ENCODE data around the gene NLRP9.
A peak's percentile ranks its signal among the peaks of the same experiment; 100 is the strongest.

Gene NLRP9

DNA sequence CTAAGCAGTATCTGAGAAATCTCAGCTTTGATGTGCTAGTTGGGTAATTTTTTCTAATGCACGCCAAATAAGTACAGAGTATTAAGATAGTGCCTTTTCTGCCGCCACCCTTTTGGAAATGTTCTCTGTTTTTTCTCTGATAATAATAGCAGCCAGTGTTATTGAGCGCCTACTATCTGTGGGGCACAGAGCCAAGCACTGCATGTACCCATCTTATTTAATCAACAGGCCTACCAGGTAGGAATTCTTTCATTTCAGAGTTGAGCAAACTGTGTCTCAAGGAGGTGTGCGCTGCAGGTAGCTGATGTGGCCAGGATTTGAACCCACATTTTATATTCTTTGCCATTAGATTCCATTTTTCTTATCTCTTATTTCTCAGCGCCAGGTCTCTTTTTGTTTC, 61.8 kb downstream of the NLRP9 start:
- FAIRE-seq (no peak), DNase-seq (ENCODE audit: extremely low spot score, insufficient read length, low read depth) (no peak)

GRCh38 chr19:55675661-55676354, 62.4 kb downstream of the NLRP9 start:
- DNase-seq (ENCODE audit: extremely low spot score, insufficient read length, low read depth) (no peak), FAIRE-seq (no peak)

DNA sequence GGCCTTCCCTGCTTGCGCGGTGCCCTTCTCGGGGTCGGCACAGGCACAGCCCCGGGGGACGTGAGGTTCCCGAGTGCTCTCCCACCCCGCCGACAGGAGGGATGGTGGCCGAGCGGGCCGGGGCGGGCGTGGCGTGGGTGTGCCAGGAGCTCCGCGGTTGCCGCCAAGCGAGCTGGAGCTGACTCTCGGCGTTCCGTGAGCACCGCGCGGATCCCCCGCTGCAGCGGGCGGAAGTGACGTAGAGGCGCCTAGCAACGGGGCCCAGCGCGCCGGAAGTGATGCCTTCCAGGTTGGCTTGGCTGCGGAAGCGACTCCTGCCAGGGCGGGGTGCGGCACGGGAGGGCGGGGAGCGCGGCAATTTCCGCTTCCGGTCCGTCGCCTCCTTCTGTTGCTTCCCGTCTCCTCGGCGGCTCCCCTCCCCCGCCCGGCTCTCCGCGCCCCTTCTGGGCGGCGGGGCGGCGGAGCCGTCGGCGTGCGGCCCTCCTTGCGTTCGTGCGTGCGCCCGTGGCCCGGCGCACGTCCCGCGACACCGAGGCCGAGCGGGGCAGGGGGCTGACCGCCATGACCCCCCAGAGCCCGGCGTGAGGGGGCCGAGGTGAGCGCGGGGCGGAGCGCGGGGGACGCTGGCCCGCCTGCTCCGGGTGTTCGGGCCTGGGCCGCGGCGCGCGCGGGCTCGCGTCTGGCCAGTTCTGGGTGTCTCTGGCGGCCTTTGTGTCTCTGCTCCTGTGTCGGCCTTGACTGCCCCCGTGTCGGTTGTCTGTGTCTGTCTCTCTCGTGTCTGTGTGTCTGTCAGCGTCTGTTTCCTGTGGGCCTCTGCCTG, 63.2 kb downstream of the NLRP9 start, which contains the start of gene EPN1:
TSS of gene EPN1 (plus strand) at position 386 of the 820 bp plus-strand sequence. CDS start 3,402 bp downstream, outside the sequence.
- peak; percentile 97 for DNase-seq (ENCODE audit: extremely low spot score, insufficient read length, low read depth)
- FAIRE-seq = peak; percentile 93

DNA sequence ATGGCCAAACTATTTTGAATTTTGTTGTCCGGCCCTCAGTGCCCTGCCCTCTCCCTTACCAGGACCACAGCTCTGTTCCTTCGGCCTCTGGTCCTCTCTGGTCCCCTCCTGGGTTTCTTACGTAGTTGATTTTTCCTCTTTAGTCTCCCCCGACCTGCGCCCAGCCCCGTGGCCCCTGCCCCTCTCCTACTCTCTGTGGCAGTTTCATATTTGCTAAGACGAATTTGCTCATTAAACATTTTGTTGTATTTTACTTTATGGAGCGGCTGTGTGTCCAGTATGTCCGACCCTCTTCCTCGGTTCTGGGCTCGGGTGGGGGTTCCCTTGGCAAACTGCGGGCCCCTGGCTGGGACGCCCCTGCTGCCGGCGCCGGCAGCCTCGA, 63.8 kb downstream of the NLRP9 start:
- FAIRE-seq (no peak), DNase-seq (ENCODE audit: extremely low spot score, insufficient read length, low read depth) (no peak)

- no peak for DNase-seq (ENCODE audit: extremely low spot score, insufficient read length, low read depth)
- FAIRE-seq = no peak
Measured at GRCh38 chr19:55673889-55674288, 64.3 kb downstream of the NLRP9 start.

DNA sequence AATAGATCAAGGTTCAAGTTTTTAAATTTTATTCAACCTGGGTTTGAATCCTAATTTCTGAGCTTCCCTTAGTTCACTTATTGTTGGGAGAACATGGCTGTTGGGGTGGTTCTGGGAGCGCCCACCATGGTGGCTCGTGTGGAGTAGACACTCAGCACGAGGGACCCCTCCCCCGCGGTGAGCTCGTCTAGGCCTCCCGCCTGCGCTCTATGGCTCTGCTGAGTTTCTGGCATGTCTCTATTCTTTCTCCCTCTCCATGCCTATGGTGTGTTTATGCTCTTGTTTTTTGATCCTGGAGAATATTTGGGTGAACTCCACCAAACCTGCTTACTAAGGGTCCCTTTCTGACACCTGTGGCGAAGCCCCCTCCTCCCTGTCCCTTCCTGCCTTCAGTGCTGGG, 64.7 kb downstream of the NLRP9 start:
- DNase-seq (ENCODE audit: extremely low spot score, insufficient read length, low read depth) (no peak), FAIRE-seq (no peak)

GRCh38 chr19:55672418-55672817, 65.8 kb downstream of the NLRP9 start:
- FAIRE-seq (no peak), DNase-seq (ENCODE audit: extremely low spot score, insufficient read length, low read depth) (no peak)

DNA sequence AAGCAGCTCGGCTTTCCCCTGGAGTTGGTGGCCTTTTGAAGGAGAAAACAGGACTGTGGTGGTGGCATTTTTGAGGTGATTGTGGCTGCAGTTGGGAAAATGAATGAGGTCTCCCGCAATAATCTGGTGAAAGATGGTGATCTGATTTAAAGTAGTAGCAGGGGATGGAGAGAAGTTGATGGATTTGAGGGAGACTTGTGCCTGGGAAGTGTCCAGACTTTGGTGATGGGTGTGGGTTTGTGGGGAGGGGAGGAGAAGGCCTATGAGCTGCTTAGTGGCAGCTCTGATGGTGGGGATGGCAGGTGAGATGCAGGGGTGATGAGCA, 67.2 kb downstream of the NLRP9 start:
- no peak for FAIRE-seq
- no peak for DNase-seq (ENCODE audit: extremely low spot score, insufficient read length, low read depth)

- DNase-seq (ENCODE audit: extremely low spot score, insufficient read length, low read depth) (no peak), FAIRE-seq (no peak)
Measured at GRCh38 chr19:55670280-55671053, 67.7 kb downstream of the NLRP9 start.

DNA sequence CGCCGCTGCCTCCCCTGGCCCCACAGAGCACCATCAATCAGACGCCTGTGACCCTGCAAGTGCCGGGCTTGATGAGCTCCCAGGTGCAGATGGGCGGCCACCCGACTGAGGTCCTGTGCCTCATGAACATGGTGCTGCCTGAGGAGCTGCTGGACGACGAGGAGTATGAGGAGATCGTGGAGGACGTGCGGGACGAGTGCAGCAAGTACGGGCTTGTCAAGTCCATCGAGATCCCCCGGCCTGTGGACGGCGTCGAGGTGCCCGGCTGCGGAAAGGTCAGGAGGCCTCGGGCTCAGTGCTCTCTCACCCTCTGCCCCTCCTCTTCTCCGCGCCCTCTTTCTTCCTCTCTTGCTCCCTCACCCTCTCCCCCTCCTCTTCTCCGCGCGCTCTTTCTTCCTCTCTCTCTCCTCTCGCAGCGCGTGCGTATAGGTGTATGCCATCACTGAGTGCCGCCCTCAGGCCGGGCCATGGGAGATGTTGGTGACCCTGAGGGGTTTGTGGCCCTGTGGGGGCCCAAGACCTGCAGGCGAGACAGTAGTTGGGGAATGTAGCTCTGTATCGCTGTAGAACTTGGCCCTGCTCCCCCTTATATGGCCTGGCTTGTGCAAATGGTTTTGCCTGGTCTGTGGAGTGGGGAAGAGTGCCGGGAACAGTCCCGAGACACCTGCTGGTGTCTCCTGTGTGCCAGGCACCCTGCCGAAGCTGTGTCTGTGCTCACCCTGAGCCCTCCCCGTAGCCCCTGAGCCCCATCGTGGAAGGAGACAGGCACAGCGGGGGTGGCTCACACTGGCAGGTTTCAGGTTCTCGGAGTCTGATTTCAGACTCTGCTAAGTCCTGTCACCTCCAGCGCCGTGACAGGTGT, 68.6 kb downstream of the NLRP9 start:
- DNase-seq (ENCODE audit: extremely low spot score, insufficient read length, low read depth) (no peak), FAIRE-seq (no peak)

DNA sequence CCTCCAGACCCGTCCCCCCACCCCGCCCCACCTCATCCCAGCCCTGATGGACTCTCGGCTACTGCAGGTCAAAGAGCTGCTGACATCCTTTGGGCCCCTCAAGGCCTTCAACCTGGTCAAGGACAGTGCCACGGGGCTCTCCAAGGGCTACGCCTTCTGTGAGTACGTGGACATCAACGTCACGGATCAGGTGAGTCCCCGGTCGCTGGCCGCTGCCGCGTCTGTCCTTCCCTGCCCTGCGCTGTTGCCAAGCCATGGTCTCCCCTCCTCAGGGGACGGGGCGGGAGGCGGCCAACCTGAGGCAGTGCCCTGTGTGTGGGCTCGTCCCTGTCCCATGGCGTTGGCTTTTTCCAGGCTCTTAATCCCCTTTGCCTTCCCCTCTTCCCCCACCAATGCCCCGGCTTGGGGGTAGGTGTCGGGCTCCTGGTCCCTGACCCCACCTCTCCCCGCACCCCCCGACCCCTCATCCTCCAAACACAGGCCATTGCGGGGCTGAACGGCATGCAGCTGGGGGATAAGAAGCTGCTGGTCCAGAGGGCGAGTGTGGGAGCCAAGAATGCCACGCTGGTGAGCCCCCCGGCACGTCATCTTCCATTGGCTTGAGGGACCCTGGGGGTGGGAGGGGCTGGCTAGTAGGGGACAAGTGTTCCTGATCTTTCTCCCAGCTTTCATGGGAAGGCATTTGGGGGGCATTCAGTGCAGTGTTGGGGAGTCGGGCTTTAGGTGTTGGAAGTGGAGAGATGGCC, 69.4 kb downstream of the NLRP9 start:
- no peak for FAIRE-seq

GRCh38 chr19:55667958-55668357, 70.2 kb downstream of the NLRP9 start:
- FAIRE-seq (no peak), DNase-seq (ENCODE audit: extremely low spot score, insufficient read length, low read depth) (no peak)

More for the DNA sequence above, 69.4 kb downstream of the NLRP9 start:
- DNase-seq (ENCODE audit: extremely low spot score, insufficient read length, low read depth) = no peak

DNA sequence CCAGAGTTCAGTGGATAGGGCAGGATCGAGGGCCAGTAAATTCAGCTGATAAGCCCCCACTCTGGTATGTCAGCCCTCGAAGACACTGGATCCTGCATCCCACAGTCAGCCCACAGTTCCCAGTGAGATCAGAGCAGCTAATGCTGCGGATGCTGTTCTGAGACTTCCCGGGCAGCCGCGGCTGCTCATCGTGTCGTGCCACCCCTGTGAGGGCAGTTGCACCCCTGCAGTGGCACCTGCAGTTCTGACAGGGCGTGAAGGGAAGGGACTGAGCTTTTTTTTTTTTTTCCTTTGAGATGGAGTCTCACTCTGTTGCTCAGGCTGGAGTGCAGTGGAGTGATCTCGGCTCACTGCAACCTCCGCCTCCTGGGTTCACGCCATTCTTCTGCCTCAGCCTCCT, 70.7 kb downstream of the NLRP9 start:
- FAIRE-seq (no peak), DNase-seq (ENCODE audit: extremely low spot score, insufficient read length, low read depth) (no peak)

GRCh38 chr19:55667006-55667381, 71.2 kb downstream of the NLRP9 start:
- no peak for DNase-seq (ENCODE audit: extremely low spot score, insufficient read length, low read depth)
- no peak for FAIRE-seq

GRCh38 chr19:55666343-55667005, 71.7 kb downstream of the NLRP9 start:
- no peak for FAIRE-seq
- DNase-seq (ENCODE audit: extremely low spot score, insufficient read length, low read depth) = no peak

GRCh38 chr19:55663846-55664536, 74.2 kb downstream of the NLRP9 start:
- no peak for FAIRE-seq

GRCh38 chr19:55661826-55662225, 76.4 kb downstream of the NLRP9 start:
- no peak for FAIRE-seq
- no peak for DNase-seq (ENCODE audit: extremely low spot score, insufficient read length, low read depth)

More at GRCh38 chr19:55663846-55664536, 74.2 kb downstream of the NLRP9 start:
- DNase-seq (ENCODE audit: extremely low spot score, insufficient read length, low read depth) = no peak

- FAIRE-seq (no peak), DNase-seq (ENCODE audit: extremely low spot score, insufficient read length, low read depth) (no peak)
Measured at GRCh38 chr19:55660991-55661390, 77.2 kb downstream of the NLRP9 start.

All from GM18507 (cell line).